ENCODE data around the gene LTBP1. TPM values are rescaled to one million over a fixed set of nuclear protein-coding genes. Genes with fewer than 3 reads are reported as not detected.

Gene LTBP1
- total and polyA plus RNA-seq, 2 donors (not counting 1 experiment from before 2014, with no cell fraction given), result 0.69 TPM; not detected in 1

- POLR2A ChIA-PET, result no interaction called here
Observed at GRCh38 chr2:33204945-33205344, 258.2 kb downstream of the LTBP1 start.

More at GRCh38 chr2:33204945-33205344, 258.2 kb downstream of the LTBP1 start:
- intact Hi-C loops (cut with micrococcal nuclease), result loop anchor here (5.0 kb wide), 1 partner anchor 377 kb away; no protein-coding TSS in a partner anchor
- Histone ChIP-seq H3K9ac (ENCODE audit: low read length) (no peak overlapping the region), H3K4me3 (ENCODE audit: control extremely low read depth in 1 of 5, extremely low read depth in 1 of 5, insufficient read depth in 1 of 5, low read depth in 2 of 5, low read length in 4 of 5) (no peak overlapping the region), H3K9me3 (ENCODE audit: control extremely low read depth in 1 of 3, control insufficient read depth in 2 of 3, insufficient read depth in 1 of 3, low read length in 2 of 3) (no peaks in the 10 kb centered on the region), H3K36me3 (replicated peaks in 1 of 2; ENCODE audit: control extremely low read depth in 1 of 2, control insufficient read depth in 1 of 2, extremely low read depth in 1 of 2, insufficient read depth in 2 of 2, low read length in 1 of 2) (no peaks in the 10 kb centered on the region), H3K4me2 (replicated peaks; ENCODE audit: low read depth, low read length, poor library complexity, severe bottlenecking) (no peak overlapping the region), H3K27ac (ENCODE audit: low read length in 2 of 2) (no peak overlapping the region), H2AFZ (ENCODE audit: insufficient read depth, low read depth, low read length, poor library complexity, severe bottlenecking) (no peak overlapping the region), H4K20me1 (ENCODE audit: control insufficient read depth, insufficient read depth, low read length, poor library complexity, severe bottlenecking) (no peaks in the 10 kb centered on the region), H3K27me3 (replicated peaks in 1 of 4; ENCODE audit: control extremely low read depth in 1 of 4, control insufficient read depth in 3 of 4, insufficient read depth in 4 of 4, low read length in 3 of 4) (peaks cover 0 to 4% (median 0%) of the 10 kb centered on the region in 4 experiments), H3K4me1 (ENCODE audit: control insufficient read depth in 2 of 2, insufficient read depth in 2 of 2, low read length in 2 of 2) (no peaks in the 10 kb centered on the region), H3K79me2 (ENCODE audit: control insufficient read depth, insufficient read depth, low read length) (no peaks in the 10 kb centered on the region)
- no peaks in the 10 kb centered on the region for H3K9me3 Mint-ChIP-seq (ENCODE audit: insufficient read depth)
- TF ChIP-seq CTCF (IDR thresholded peaks at IDR 0.05) (no peak), EZH2 (IDR thresholded peaks at IDR 0.05; ENCODE audit: borderline replicate concordance, insufficient read depth, low read depth, low read length, poor library complexity, severe bottlenecking) (no peak)
- CTCF ChIA-PET, result no interaction called here
- no peak overlapping the region for H3K4me3 Mint-ChIP-seq
- H3K27me3 Mint-ChIP-seq, result peaks cover 9% of the 10 kb centered on the region
- ATAC-seq (ENCODE audit: low read depth) (no peak), DNase-seq (no peak)
- no CpG with 5 or more reads among the region's 2 CpGs for WGBS (ENCODE audit: insufficient coverage)
- peaks cover 4% of the 10 kb centered on the region for H3K4me1 Mint-ChIP-seq
- no peak overlapping the region for H3K27ac Mint-ChIP-seq
